ENCODE results near the gene FADS3.
A peak's percentile ranks its signal among the peaks of the same experiment; 100 is the strongest.

The FADS3 gene

DNA sequence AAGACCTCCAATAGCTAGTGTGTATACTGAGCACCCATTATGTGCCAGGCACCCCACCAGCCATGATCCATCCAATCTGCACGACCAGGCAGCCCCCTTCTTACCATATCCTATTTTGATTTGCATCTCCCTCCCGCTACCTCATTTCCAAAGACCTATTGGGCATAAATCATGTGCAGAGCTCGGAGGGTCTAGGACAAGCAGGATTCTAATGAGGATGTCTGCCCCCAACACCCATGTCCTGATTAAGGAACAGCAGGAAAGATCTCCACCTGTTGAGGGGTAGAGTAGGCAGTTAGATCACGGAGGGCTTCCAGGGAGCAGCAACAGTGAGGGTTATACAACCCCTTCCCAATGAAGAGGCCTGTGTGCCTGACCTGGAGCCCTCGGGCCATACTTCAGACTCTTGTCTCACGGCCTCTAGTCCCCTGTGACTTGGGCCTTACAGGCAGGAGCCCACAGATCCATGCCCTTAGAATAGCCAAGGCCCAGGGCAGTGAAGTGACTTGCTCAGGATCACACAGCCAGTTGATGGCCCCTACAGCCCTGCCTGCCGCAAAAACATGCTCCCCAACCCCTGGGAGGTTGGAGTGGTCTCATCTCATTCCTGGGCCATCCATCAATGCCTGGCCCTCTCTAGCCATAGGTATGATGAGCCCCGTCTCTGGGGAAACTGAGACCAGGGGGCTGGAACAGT, 22.5 kb upstream of the FADS3 start:
- DNase-seq (ENCODE audit: low read depth in 2 of 2): no peak

DNA sequence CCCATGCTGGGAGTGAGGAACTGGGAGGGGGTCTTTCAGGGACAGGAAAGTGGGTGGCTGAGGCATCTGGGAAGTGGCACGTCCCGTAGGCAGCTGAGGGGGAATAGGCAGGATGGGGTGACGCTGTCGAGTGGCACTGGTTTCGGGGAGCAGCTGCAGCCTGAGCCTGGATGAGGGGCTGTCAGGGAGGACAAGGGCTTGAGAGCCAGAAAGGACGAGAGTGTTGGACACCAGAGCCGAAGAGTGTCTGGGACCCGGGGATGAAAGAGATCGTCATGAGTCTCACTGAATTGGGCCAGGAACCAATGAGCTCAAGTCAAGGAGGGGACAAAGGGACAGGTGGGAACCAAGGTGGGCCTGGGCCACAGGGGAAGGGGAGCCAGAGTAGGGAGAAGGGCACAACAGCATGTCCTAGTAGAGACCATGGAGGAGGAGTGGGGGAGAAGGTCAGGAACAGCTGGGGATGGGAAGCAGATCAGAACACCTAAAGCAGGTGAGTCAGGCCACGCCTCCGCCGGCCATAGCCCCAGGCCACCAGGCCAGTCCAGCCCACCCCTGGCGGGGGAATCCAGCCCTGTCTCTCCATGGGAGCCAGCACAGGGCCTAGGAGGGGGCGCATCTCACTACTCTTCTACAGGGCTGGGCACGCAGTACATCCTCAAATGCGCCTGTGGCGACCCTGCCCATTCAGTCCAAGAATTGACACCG, 21.8 kb upstream of the FADS3 start:
- no peak for DNase-seq (ENCODE audit: low read depth in 2 of 2)

DNA sequence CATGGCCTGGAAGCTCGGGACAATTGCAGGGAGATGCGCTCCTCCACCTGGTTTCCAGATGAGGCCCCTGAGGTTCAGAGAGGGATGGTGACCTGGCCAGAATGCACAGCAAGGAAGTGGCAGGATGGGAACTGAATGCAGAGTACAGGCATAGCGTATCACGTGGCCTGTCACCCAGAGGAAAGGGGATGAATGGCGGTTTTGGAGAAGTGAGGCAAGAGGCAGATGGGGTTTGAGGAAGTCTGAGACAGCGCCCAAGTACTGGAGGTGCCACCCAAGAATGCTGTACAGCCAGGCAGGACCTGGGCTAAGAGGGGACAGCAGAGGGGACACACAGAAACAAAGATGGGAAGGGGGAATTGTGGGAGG, 21.2 kb upstream of the FADS3 start:
- DNase-seq (ENCODE audit: low read depth in 2 of 2): no peak

DNA sequence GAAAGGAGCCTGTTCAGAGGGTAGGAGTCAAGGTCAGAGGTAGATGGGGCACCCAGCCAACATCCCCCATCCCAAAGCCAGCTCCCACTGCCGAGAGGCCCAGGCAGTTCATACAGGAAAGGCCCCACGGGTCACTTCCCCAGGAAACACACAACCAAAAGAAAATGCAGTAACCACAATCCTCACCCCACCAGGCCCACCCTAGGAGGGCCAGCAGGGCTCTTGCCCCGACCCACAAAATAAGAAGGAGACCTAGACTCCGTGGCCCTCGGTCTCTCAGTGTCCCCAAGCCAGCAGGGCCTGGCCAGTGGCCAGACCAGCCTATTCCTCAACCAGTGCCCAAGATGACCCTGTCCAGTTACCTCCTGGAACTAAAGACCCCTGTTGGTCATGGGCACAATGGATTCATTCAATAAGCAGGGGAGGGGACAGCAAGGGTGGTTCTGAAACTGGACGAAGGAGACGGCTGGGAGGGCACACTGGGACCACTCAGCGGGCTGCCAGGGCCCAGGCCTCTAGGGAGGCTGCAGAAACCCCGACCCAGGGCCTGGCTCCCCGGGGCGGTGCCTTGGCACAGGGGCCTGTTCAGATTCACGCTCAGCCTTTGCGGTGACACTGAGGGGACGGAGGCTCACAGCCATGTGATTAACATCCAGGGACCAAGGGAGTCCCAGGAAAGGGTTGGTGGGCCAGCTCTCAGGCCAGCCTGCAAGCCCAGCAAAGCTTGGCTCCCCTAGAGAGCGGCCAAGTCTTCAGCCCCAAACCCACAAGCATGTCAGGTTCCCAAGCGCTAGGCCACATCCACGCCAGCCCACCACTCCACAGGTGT, 20.6 kb upstream of the FADS3 start:
- DNase-seq (ENCODE audit: low read depth in 2 of 2): no peak

DNA sequence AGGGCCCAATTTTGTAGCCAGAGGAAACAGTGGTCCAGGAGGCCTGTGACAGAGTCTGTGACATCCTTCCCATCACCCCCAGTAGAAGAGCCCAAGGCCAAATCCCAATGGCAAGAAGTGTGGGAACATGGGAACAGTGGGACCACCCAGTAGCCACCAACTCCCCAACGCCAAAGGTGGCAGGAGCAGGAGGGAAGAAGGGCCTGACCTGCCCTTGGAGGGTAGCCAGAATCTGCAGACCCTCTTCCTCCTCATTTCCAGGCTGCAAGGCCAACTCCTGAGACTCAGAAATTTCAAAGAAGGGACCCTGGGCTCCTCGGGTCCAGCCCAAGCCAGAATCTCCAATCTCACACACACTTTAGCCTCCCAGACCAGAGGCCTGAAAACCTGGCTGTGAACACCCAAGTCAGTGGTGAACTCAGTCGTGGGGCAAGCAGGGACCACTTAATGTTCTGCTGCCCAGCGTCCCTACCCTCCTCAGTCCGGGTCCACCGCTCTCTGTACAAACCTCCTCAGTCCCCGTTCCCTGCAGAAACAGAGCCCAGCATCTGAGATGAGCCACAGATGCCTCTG, 19.9 kb upstream of the FADS3 start:
- no peak for DNase-seq (ENCODE audit: low read depth in 2 of 2)

DNA sequence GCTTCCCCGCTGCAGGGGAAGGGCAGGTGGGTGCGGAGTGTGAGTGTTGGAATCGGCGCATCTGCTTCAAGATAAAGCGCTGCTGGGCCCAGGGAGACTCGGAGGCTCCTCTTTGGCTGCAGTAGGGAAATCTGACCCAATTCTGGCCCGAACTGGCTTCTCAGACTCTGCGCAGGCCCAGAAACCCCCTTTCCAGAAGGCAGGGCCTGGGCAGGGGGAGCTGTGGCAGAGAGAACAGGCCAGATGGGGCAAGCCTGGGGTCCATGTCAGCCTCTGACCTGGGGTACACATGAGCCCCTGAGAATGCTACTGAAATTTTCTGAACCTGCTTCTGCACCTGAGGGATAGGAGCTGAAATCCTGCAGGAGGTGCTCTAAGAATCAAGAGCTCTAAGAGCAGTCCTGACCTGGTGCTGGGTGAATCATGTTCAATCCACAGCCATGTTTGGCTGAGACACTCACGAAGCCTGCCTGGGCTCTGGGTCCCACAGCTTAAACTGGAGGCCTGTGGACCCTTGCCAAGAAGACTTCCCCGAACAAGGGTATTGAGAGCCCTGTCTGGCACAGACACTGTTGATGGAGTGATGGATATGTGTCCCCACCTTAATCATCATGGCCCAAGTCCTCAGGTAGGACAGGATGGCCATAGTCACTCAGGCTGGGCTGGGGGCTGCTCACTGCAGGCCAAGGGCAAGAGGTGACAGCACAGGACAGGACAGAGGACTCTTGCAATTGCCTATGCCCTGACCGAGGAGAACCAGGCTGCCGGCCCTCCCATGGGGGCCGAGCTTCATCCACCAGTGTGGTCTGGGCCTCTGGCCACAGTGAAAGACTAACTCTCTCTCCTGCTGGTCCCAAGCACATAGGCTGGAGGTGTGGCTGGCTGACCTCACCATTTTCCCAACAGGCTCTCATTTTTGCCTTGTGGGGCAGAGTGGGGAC, 19.1 kb upstream of the FADS3 start:
- no peak for DNase-seq (ENCODE audit: low read depth in 2 of 2)

DNA sequence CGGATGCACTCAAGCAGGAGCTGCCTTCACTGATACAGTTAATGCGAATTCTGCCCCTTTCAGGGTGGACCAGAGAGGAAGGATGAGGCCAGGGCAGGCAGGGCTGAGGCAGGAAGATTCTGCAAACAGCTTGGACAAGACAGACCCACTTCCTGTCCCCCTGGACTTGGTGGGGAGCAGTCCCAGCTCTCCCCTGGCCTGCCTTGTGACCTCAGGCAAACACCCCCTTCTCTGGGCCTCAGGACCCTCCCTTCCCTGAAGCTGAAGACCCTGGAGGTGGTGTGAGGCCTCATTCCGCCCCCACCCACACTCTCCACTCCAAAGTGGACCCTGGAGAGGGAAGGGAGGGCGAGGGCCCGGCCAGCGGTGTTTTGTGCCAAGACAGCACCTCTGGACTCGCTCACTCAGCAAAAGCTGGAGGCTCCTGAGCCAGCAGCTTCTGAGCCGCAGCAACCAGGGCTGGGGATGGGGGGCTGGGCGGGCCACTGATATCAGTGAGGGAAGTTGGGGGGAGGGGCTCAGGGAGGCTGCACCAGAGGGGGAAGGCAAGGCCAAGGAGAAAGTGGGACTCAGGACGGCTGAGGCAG, 17.5 kb upstream of the FADS3 start:
- DNase-seq (ENCODE audit: low read depth in 2 of 2): no peak

DNA sequence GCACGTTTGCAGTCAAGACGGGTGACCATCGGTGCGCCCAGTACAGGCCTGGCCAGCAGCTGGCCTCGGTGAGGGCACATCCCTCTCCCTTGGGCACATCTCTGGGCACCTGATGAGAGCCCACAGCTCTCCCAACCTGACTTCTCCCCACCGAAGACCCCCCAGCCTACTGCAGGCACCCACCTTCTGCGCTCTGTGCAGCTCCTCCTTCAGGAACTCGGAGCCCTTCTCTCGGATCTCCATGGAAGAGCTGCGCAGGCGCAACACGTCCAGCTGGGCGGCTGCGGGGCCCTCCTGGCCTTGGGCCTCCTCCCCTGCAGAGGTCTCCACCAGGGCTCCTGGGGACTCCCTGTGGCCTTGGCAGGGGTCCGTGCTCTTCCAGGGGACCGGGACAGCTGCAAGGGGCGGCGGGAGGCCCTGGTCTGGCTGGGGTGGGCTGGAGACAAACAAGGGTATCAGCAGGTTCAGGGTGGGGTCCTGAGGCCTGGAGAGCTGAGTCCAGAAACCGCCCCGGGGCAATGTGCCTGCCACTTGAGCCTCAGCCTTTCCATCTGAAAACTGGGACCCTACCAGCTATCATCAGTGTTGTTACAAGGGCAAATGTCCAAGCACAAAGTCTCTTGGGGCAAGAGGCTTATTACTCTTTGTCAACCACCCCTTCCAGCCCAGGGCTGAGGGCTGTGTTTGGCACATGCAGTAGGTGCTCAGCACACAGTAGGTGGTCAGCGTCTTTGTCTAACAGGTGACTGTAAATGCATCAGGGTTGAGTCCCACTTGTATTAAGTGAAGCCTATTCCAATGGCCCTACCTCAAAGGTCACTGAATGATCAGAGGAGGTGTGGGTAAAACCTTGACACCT, 16.8 kb upstream of the FADS3 start:
- DNase-seq (ENCODE audit: low read depth in 2 of 2): no peak

DNA sequence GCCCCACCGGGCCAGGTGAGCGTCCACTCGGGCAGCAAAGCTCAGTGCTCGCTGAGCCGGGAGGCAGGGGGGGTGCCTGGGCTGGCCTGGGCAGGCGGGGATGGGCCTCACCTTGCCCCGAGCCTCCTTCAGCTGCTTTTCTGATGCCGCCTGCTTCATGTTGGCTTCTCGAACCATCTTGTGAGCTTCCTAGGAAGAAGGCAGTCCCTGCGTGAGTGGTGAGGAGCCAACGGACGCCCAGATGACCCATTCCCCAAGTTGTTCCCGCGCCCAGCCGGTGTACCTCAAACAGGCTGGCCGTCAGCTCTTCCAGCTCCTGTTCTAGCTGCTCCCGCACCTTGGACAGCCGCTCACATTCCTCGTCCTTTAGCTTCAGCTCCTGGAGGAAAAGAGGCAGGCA, 15.9 kb upstream of the FADS3 start:
- DNase-seq (ENCODE audit: low read depth in 2 of 2): no peak

DNA sequence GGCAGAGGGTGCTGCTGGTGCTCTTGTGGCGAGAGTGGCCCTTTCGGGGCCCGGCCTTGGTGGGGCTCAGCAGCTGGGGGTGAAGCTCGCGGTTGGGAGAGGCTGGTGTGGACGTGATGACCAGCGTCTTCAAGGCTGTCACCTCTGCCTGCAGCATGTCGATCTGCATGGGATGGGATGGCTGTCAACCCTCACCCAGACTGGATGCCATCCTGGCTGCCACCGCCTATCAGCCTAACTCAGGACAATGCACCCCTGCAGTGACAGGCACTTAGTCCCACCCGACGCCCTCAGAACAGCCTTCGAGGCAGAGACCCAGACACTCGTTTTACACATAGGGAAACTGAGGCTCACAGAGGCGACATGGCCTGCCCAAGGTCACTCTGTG, 15.2 kb upstream of the FADS3 start:
- DNase-seq (ENCODE audit: low read depth in 2 of 2): no peak

DNA sequence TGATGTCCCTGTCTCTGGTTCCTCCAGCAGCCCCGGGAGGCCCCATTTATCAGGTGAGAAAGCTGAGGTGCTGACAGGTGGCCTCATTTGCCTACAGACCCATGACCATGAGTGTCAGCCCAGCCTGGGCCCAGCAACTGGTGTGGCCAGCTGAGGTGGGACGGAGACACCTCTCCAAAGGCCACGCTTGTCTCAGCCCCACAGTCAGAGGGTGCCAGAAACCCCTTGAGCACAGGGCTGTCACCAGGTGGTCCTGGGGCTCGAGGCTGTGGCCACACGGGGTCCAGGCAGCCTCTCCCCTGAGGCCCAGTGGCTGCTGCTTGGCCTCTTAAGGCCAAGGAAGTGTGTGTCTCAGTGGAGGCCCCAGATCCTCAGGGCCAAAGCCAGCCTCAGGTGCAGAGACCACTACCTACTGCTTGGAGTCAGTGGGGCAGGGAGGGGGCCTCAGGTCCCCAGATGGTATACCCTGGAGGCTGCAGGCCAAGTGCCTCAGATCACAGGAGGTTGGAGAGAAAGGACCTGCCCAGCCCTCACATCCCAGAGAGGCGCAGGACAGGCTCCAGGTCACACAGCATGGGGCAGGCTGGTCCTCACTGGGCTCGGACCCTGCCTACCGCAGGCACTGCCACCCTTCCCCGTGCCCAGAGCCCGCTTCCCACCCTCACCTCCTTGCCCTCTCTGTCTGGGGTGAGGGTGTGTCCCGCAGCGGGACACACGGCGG, 14.6 kb upstream of the FADS3 start:
- DNase-seq (ENCODE audit: low read depth in 2 of 2): no peak

DNA sequence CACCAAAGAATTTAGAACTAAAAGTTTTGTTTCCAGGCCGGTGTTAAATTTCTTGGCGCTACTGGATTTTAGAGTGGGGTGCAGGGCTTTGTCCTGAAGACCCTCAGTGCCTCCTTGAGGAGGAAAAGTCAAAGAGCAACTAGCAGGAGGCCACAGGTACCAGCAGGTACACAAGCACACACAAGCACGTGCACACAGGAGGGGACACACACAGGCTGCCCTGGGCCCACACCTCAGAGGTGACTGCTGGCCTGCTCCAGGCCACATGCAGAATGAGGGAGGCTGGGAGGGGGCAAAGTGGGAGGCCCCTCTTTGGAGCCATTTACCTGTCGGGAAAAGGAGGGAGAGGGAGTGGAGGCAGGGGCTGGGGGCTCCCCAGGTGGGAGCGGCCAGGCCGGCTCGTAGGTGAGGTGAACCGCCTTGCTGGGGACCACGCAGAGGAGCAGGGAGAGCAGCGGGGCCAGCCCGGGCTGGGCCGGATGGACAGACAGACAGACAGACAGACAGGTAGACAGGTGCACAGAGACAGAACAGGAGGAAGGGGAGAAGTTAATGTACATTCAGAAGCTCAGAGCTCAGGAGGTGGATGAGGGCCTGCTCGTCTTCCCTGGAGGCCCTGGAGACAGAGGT, 13.8 kb upstream of the FADS3 start:
- DNase-seq (ENCODE audit: low read depth in 2 of 2): no peak

DNA sequence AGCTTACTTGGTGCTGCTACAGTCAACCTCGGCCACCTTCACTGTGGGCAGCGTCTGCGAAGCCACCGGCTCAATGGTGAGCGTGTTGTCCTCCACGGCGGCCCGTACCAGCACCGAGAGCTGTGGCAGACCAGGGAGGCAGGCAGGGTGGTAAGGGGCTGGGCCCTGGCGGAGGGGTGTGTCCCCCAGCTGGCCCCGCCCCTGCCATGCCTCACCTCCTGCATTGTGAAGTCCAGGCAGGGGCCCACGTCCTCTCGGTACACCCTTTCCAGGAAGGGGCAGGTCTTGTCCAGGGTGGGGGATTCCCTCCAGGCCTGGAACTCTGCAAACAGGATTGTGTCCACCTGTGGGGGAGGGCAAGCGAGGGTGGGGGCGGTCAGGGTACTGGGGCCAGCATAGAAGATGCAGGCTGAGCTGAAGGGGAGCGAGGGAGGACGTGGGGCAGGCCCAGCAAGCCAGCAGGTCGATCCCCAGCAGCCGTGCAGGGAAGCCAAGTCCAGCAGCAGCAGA, 13.2 kb upstream of the FADS3 start:
- DNase-seq (ENCODE audit: low read depth in 2 of 2): no peak

DNA sequence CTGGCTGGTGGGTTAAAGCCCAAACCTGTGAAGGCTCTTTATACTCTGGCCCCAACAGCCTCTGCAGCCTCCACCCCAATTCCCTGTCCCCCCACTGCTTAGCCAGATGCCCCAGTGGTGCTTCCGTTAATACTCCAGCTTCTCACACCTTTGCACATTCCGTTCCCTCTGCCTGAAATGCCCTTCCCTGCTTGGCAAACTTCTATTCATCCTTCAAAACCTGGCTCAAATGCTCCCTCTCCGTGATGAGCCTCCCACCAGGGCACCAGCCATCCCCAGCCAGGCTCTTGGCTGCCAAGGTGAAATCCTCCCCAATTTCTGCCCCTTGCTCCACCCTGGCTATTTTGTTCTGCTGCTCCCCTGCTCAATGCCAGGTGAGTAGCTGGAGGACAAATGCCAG, 12.5 kb upstream of the FADS3 start:
- DNase-seq (ENCODE audit: low read depth in 2 of 2): no peak

DNA sequence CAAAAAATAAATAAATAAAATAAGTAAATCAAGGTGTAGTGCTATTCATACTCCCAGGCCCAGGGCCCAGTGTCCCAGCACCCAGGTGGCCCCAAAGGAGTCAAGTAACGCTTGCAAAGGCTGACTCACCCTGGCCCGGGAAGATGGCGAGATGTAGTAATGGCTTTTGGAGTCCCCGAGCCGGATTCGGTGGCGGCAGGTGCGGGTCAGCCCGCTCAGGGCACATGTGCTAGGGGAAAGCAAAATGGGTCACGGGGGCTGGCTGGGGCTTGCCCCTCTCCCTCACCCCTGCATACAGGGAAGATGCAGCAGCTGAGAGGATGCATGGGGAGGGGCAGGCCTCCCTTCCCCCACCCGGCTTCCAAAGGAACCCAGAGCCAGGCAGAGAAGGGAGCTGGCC, 11.0 kb upstream of the FADS3 start:
- no peak for DNase-seq (ENCODE audit: low read depth in 2 of 2)

DNA sequence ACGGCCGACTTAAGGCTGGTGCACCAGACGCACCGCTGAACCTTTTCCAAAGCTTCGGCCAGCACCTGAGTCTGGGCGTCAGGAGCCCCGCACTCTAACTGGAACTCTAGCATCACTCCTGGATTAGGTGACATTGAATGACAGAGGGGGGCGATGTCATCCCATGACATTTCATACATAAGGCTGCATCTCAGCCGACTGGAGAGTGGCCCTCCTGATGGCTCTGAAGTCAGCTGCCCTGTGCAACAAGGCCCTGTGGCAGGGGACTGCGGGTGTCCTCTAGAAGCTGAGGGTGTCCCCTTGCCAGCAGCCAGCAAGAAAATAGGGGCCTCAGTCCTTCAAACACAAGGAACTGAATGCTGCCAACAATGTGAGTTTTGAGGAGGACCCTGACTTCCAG, 10.1 kb upstream of the FADS3 start:
- no peak for DNase-seq (ENCODE audit: low read depth in 2 of 2)

DNA sequence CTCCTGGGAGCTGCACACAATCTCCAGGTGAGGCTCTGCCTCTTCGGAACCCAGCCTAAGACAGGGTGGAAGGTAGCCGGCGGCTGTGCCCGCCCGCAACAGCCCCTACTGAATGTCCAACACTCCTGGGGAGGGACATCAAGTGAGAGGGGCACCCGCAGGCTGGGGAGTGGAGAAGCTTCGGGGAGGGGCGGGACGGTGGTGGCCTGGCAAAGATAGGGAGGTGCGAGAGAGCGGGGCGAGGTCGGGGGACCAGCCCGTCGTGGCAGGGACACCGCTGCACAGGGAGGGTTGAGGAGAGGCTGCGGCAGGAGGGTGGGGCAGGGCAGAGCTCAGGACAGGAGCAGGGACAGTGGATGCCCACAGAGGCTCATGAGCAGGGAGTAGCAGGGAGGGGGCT, 8.9 kb upstream of the FADS3 start:
- no peak for DNase-seq (ENCODE audit: low read depth in 2 of 2)

DNA sequence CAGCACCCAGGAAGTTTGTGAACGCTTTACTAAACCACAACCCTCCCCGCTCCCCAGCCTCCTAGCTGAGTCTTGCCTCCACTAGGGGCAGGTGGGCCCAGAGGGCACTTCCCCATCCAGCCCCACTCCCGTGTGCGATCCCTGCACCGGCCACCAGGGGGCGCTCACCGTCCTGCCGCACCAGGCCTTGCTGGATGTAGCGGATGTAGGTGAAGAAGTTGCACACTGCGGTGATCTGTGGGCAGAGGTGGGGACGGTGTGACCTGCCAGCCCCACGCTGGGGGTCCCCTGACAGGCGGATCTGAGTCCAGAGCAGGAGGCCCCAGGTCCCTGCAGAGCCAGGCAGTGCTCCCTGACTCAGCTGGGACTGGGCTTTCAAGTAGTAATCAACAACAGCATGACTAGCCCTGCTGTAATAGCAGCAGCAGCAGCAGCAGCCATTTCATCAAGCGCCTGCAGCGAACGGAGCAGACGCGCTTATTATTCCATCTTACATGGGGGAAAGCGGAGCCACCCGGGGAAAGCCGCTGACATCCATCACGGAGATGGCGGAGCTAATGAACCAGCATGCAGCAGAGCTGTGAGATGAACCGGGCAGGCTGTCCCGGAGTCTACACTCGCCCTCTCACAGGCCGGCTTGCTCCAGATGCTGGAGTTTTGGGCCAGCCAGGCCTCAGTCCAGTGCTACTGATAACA, 7.9 kb upstream of the FADS3 start:
- peak; percentile 87 to 90 for DNase-seq (ENCODE audit: low read depth in 2 of 2)

Measured in stimulated activated CD8-positive, alpha-beta memory T cell treated with anti-CD3 and anti-CD28 coated beads, Interleukin-2, amount 100 ng/mL, for 1 hour (primary cell).